Measurements from ENCODE around the gene PARD3B. TPM values are rescaled to one million over a fixed set of nuclear protein-coding genes. Genes with fewer than 3 reads are reported as not detected.
A peak's percentile ranks its signal among the peaks of the same experiment; 100 is the strongest.

PARD3B gene
- total and polyA plus RNA-seq, 2 donors from 2014 or later, result 5.3 to 29.6 TPM

DNA sequence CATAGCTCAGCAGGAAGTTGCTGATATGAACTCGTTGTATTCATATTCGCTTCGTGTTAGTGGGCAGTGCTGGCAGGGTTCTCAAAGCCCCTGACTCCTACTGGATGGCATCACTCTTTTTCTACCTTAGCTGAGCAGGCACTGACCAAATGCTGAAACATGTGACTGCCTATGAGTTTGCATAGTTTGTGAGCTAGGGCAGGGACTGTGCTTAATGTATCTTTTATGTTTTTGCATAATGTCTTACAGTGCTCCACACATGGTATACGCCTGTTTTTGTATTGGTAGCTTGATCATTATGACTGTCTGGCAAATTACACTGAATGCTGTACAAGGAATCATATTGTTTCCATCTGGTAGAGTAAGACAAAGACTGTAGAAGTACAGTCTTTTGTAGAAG is 305.3 kb downstream of the PARD3B start:
- Histone ChIP-seq H3K9me3 (ENCODE audit: control insufficient read depth in 2 of 3, insufficient read depth in 1 of 3, low read length in 3 of 3) (no peaks in the 10 kb centered on the region), H3K27me3 (ENCODE audit: control insufficient read depth, insufficient read depth, low read length) (no peaks in the 10 kb centered on the region), H3K4me3 (ENCODE audit: low read length in 3 of 3) (no peak overlapping the region), H3K27ac (ENCODE audit: low read depth in 2 of 2, low read length in 2 of 2) (no peak overlapping the region), H3K4me1 (ENCODE audit: control insufficient read depth in 2 of 3, insufficient read depth in 2 of 3, low read depth in 1 of 3, low read length in 3 of 3) (no peaks in the 10 kb centered on the region), H3K36me3 (ENCODE audit: control insufficient read depth in 2 of 3, insufficient read depth in 3 of 3, low read length in 3 of 3) (no peaks in the 10 kb centered on the region), H3K9ac (ENCODE audit: low read length in 3 of 3) (no peak overlapping the region)
- peak in 1 of 5 donors; percentile 16 for DNase-seq
- FAIRE-seq, result no peak
- TF ChIP-seq, protein P1, sequence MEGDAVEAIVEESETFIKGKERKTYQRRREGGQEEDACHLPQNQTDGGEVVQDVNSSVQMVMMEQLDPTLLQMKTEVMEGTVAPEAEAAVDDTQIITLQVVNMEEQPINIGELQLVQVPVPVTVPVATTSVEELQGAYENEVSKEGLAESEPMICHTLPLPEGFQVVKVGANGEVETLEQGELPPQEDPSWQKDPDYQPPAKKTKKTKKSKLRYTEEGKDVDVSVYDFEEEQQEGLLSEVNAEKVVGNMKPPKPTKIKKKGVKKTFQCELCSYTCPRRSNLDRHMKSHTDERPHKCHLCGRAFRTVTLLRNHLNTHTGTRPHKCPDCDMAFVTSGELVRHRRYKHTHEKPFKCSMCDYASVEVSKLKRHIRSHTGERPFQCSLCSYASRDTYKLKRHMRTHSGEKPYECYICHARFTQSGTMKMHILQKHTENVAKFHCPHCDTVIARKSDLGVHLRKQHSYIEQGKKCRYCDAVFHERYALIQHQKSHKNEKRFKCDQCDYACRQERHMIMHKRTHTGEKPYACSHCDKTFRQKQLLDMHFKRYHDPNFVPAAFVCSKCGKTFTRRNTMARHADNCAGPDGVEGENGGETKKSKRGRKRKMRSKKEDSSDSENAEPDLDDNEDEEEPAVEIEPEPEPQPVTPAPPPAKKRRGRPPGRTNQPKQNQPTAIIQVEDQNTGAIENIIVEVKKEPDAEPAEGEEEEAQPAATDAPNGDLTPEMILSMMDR (IDR thresholded peaks at IDR 0.05; ENCODE audit: borderline replicate concordance, extremely low read depth, insufficient read depth), result no peak
- intact Hi-C loops (cut with DNase I), result no loop called here

DNA sequence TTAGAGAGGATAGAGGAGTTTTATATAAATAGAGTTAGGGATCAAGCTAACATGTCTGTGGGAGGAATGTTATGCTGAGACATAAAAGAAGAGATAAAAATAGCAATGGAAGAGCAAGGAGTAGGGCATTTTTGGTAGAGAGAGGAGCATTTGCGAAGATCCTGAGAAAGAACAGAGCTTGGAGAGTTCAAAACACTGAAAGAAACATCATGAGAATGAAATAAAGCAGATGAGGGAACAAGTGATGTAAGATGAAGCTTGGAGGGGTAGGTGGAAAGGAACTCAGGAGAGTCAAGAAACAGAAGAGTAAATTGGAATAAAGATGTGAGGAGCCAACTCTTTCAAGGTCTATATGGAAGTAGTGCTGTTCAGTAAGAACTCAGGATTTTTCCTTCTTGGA is 308.6 kb downstream of the PARD3B start:
- no peak for FAIRE-seq
- no peaks in the 10 kb centered on the region for H3K27me3 ChIP-seq (ENCODE audit: control insufficient read depth, insufficient read depth, low read length)
- no peak for DNase-seq
- H3K4me1 ChIP-seq (ENCODE audit: control insufficient read depth in 2 of 3, insufficient read depth in 2 of 3, low read depth in 1 of 3, low read length in 3 of 3), result no peaks in the 10 kb centered on the region
- no peak overlapping the region for H3K9ac ChIP-seq (ENCODE audit: low read length in 3 of 3)
- no peaks in the 10 kb centered on the region for H3K9me3 ChIP-seq (ENCODE audit: control insufficient read depth in 2 of 3, insufficient read depth in 1 of 3, low read length in 3 of 3)
- intact Hi-C loops (cut with DNase I), result no loop called here
- H3K4me3 ChIP-seq (ENCODE audit: low read length in 3 of 3), result no peak overlapping the region
- TF ChIP-seq, protein P1 (IDR thresholded peaks at IDR 0.05; ENCODE audit: borderline replicate concordance, extremely low read depth, insufficient read depth), result no peak
- no peak overlapping the region for H3K27ac ChIP-seq (ENCODE audit: low read depth in 2 of 2, low read length in 2 of 2)
- no peaks in the 10 kb centered on the region for H3K36me3 ChIP-seq (ENCODE audit: control insufficient read depth in 2 of 3, insufficient read depth in 3 of 3, low read length in 3 of 3)

DNA sequence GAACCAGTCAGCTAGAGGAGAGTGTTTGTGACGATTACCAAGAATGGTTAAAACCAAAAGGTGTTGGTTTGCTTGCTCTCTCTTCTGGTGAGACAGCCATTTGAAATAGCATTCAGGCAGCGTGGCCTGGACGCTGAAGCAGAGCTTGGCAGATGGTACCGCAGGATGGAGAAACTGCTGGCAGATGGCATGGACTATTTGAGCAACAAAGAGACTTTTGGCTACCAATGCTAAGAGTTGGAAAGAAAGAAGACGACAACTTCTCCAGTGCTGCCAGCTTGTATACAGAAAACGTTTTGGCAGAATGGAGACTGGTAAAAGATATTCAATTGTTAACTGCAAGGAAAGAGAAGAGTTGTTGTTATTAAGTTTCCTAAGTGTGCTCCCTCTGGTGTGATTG is 315.0 kb downstream of the PARD3B start:
- TF ChIP-seq, protein P1 (IDR thresholded peaks at IDR 0.05; ENCODE audit: borderline replicate concordance, extremely low read depth, insufficient read depth), result no peak
- no peak overlapping the region for H3K27ac ChIP-seq (ENCODE audit: low read depth in 2 of 2, low read length in 2 of 2)
- FAIRE-seq (no peak), DNase-seq (no peak)
- H3K9ac ChIP-seq (ENCODE audit: low read length in 3 of 3), result no peak overlapping the region
- H3K9me3 ChIP-seq (ENCODE audit: control insufficient read depth in 2 of 3, insufficient read depth in 1 of 3, low read length in 3 of 3), result no peaks in the 10 kb centered on the region
- H3K4me3 ChIP-seq (ENCODE audit: low read length in 3 of 3), result no peak overlapping the region
- no peaks in the 10 kb centered on the region for H3K27me3 ChIP-seq (ENCODE audit: control insufficient read depth, insufficient read depth, low read length)
- no peaks in the 10 kb centered on the region for H3K4me1 ChIP-seq (ENCODE audit: control insufficient read depth in 2 of 3, insufficient read depth in 2 of 3, low read depth in 1 of 3, low read length in 3 of 3)
- intact Hi-C loops (cut with DNase I), result no loop called here
- no peaks in the 10 kb centered on the region for H3K36me3 ChIP-seq (ENCODE audit: control insufficient read depth in 2 of 3, insufficient read depth in 3 of 3, low read length in 3 of 3)

DNA sequence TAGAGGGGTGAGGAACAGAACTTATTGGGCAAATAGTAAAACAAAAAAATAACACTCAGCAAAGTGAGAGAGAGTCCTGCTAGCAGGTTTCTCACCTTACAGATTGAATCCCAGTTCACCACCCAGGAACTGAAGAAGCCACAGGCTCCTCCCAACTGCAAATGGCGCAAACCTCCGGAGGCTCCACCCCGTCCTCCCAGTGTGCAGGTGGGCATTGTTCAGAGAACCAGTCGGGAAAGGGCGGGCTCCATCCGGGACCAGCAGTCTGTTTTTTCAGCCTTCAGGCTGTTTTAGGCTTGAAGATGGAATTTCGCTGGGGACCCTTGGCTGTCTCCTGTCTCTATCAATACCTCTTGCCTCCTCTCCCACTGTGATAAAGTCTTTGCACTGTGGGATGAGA is 317.5 kb downstream of the PARD3B start:
- Histone ChIP-seq H3K36me3 (ENCODE audit: control insufficient read depth in 2 of 3, insufficient read depth in 3 of 3, low read length in 3 of 3) (no peaks in the 10 kb centered on the region), H3K4me3 (ENCODE audit: low read length in 3 of 3) (no peak overlapping the region), H3K9ac (ENCODE audit: low read length in 3 of 3) (no peak overlapping the region), H3K27ac (ENCODE audit: low read depth in 2 of 2, low read length in 2 of 2) (no peak overlapping the region), H3K4me1 (ENCODE audit: control insufficient read depth in 2 of 3, insufficient read depth in 2 of 3, low read depth in 1 of 3, low read length in 3 of 3) (no peaks in the 10 kb centered on the region), H3K27me3 (ENCODE audit: control insufficient read depth, insufficient read depth, low read length) (no peaks in the 10 kb centered on the region), H3K9me3 (ENCODE audit: control insufficient read depth in 2 of 3, insufficient read depth in 1 of 3, low read length in 3 of 3) (no peaks in the 10 kb centered on the region)
- DNase-seq (no peak), FAIRE-seq (no peak)
- TF ChIP-seq, protein P1 (IDR thresholded peaks at IDR 0.05; ENCODE audit: borderline replicate concordance, extremely low read depth, insufficient read depth), result no peak
- intact Hi-C loops (cut with DNase I), result no loop called here
